CD14-positive monocyte (primary cell): ENCODE measurements around the gene DNAAF5. TPM values are rescaled to one million over a fixed set of nuclear protein-coding genes. Genes with fewer than 3 reads are reported as not detected.

Experiments
- DNase-seq, 3 donors: peaks; one replicate each; pipeline ENCODE4 v3.0.0-alpha.2; 2011 to 2022
- H2AFZ ChIP-seq: 2 replicates; pipeline ENCODE4 v1.6.0; 2012; ENCODE audit warnings: mild to moderate bottlenecking, low read depth, low read length, inconsistent platforms; ENCODE audit not compliant: insufficient read depth, poor library complexity, severe bottlenecking
- H3K27ac ChIP-seq, 2 donors: 1 replicate in 1 of 2; 2 replicates in 1 of 2; pipeline ENCODE4 v1.5.1; 2012 to 2013; ENCODE audit warnings: low read length in 2 of 2, control low read depth in 1 of 2, inconsistent platforms in 1 of 2, low read depth in 1 of 2, mild to moderate bottlenecking in 1 of 2
- H3K27me3 ChIP-seq, 2 donors: one replicate each; pipeline versions ENCODE4 v1.6.0 to v1.6.1; 2011 to 2013; ENCODE audit warnings: low read length in 2 of 2; ENCODE audit not compliant: control insufficient read depth in 2 of 2, insufficient read depth in 2 of 2
- H3K36me3 ChIP-seq, 2 donors: replicated peaks in 1 of 2; 1 replicate in 1 of 2; 2 replicates in 1 of 2; pipeline versions ENCODE4 v1.5.1 to v1.6.1; 2012 to 2013; ENCODE audit warnings: low read length in 2 of 2, control low read depth in 1 of 2, inconsistent platforms in 1 of 2, mild to moderate bottlenecking in 1 of 2; ENCODE audit not compliant: insufficient read depth in 2 of 2, control insufficient read depth in 1 of 2
- H3K4me1 ChIP-seq, 2 donors: 1 replicate in 1 of 2; 2 replicates in 1 of 2; pipeline versions ENCODE4 v1.5.1 to v1.6.1; 2012 to 2013; ENCODE audit warnings: low read length in 2 of 2, control low read depth in 1 of 2, inconsistent platforms in 1 of 2, mild to moderate bottlenecking in 1 of 2, moderate library complexity in 1 of 2; ENCODE audit not compliant: insufficient read depth in 2 of 2, control insufficient read depth in 1 of 2
- H3K4me2 ChIP-seq: replicated peaks from 2 replicates; pipeline ENCODE3; 2012; ENCODE audit warnings: low read length, moderate library complexity, mild to moderate bottlenecking; ENCODE audit not compliant: poor library complexity, severe bottlenecking; ENCODE audit errors: extremely low read depth
- H3K4me3 ChIP-seq, 3 experiments: fragments of 200-600 bp in 1 of 3; sonication (generic) in 1 of 3; replicated peaks in 1 of 3; 1 replicate in 2 of 3; 2 replicates in 1 of 3; pipeline ENCODE4 v1.5.1; 2011 to 2013; ENCODE audit warnings: low read length in 3 of 3, mild to moderate bottlenecking in 3 of 3, control low read depth in 2 of 3, low read depth in 2 of 3, inconsistent platforms in 1 of 3, moderate library complexity in 1 of 3
- H3K79me2 ChIP-seq: 2 replicates; pipeline ENCODE4 v1.6.0; 2012; ENCODE audit warnings: mild to moderate bottlenecking, control low read depth, inconsistent platforms, low read length, moderate library complexity; ENCODE audit not compliant: insufficient read depth
- H3K9ac ChIP-seq: 2 replicates; pipeline ENCODE4 v1.6.0; 2017; ENCODE audit warnings: low read length, mild to moderate bottlenecking; ENCODE audit not compliant: insufficient read depth, poor library complexity, severe bottlenecking
- H3K9me3 ChIP-seq, 2 donors: replicated peaks in 1 of 2; 1 replicate in 1 of 2; 2 replicates in 1 of 2; pipeline versions ENCODE4 v1.5.1 to v1.6.1; 2012 to 2013; ENCODE audit warnings: low read length in 2 of 2, control low read depth in 1 of 2; ENCODE audit not compliant: control insufficient read depth in 1 of 2, insufficient read depth in 1 of 2
- H4K20me1 ChIP-seq: 2 replicates; pipeline ENCODE4 v1.6.0; 2012; ENCODE audit warnings: mild to moderate bottlenecking, low read length, control low read depth, moderate library complexity; ENCODE audit not compliant: insufficient read depth
- H3K27ac Mint-ChIP-seq, 7 donors: one replicate each; pipeline ENCODE4 v1.8.0; 2020; ENCODE audit warnings: mild to moderate bottlenecking in 7 of 7, mixed read lengths in 7 of 7, moderate library complexity in 6 of 7, inconsistent platforms in 2 of 7
- H3K27me3 Mint-ChIP-seq, 3 donors: one replicate each; pipeline ENCODE4 v1.8.0; 2021 to 2022; ENCODE audit warnings: low read depth in 3 of 3, mild to moderate bottlenecking in 3 of 3, mixed read lengths in 3 of 3, moderate library complexity in 3 of 3, inconsistent platforms in 1 of 3
- H3K36me3 Mint-ChIP-seq, 2 donors: one replicate each; pipeline ENCODE4 v1.8.0; 2020; ENCODE audit warnings: mixed read lengths in 2 of 2, inconsistent platforms in 1 of 2, mild to moderate bottlenecking in 1 of 2
- H3K4me1 Mint-ChIP-seq: one replicate; pipeline ENCODE4 v1.8.0; 2020; ENCODE audit warnings: mild to moderate bottlenecking, mixed read lengths
- H3K4me3 Mint-ChIP-seq, 2 donors: one replicate each; pipeline ENCODE4 v1.8.0; 2020; ENCODE audit warnings: mild to moderate bottlenecking in 2 of 2, mixed read lengths in 2 of 2, moderate library complexity in 1 of 2
- H3K9me3 Mint-ChIP-seq, 7 donors: one replicate each; pipeline ENCODE4 v1.8.0; 2020 to 2022; ENCODE audit warnings: mixed read lengths in 7 of 7, mild to moderate bottlenecking in 6 of 7, moderate library complexity in 6 of 7, inconsistent platforms in 2 of 7
- CTCF ChIP-seq: fragments of 200-600 bp; IDR thresholded peaks from one replicate; pipeline ENCODE4 v1.8.0; 2022; ENCODE audit warnings: antibody characterized with exemption, mild to moderate bottlenecking
- WGBS: methylation state at CpG from one replicate; pipeline ENCODE4 v1.1.5; 2013; ENCODE audit warnings: missing lambda C conversion rate; ENCODE audit not compliant: insufficient coverage; 5-methylcytosine and 5-hydroxymethylcytosine counted together
- intact Hi-C, 2 donors: fragments of 100-400 bp; cut with micrococcal nuclease; formaldehyde crosslinking; loops; one replicate each; pipeline versions ENCODE4 v1.15.0 to v1.15.1; 2023
- polyA plus RNA-seq, 3 donors: library from polyadenylated mRNA; depleted of rRNA in 1 of 3; unstranded in 2 of 3; stranded (reverse) in 1 of 3; fragments of 300-500 nt in 2 of 3; fragments of >200 nt in 1 of 3; fragmentation: Illumina TruSeq in 2 of 3; gene quantifications; 1 replicate in 2 of 3; 2 replicates in 1 of 3; pipeline ENCODE4 v1.2.3, GENCODE V29; 2012 to 2021

Gene DNAAF5
- polyA plus RNA-seq, 3 donors, result 1.2 to 9.6 (median 2.0) TPM

DNA sequence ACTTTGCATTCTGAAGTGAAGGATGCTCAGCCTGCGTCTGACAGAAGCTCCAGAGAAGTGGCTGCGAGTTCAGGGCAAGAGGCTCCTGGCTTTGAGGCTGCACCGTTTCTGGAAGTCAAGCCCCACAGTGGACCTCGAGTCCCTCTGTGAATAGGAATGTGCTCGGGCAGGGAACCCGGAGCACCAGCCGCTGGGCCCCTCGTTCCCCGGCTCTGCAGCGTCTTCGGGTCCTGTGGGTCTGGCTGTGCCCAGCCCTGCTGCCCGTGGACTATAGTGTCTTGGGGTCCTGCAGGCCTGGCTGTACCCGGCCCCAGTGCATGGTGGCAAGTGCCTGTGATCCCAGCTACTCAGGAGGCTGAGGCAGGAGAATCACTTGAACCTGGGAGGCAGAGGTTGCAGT lies 45.9 kb downstream of the DNAAF5 start:
- H4K20me1 ChIP-seq, result no peaks in the 10 kb centered on the region
- peaks cover 0 to 6% (median 0%) of the 10 kb centered on the region in 7 donors for H3K9me3 Mint-ChIP-seq
- H3K9me3 ChIP-seq, result no peaks in the 10 kb centered on the region
- no peak overlapping the region for H3K4me3 ChIP-seq
- no peak for DNase-seq
- no peak for TF ChIP-seq CTCF
- H3K27me3 ChIP-seq, result no peaks in the 10 kb centered on the region
- no peaks in the 10 kb centered on the region for H3K4me1 ChIP-seq
- H3K27ac Mint-ChIP-seq, result peak overlapping the region in 1 of 7 donors; percentile 20
- H3K36me3 Mint-ChIP-seq, result peaks cover 20 to 51% of the 10 kb centered on the region in 2 donors
- intact Hi-C loops, result loop anchor here in 1 of 2 donors (5.0 kb wide), 1 partner anchor 445 kb away; no protein-coding TSS in a partner anchor
- peaks cover 15 to 35% of the 10 kb centered on the region in 2 donors for H3K36me3 ChIP-seq
- H3K27me3 Mint-ChIP-seq, result peaks cover 0 to 2% (median 0%) of the 10 kb centered on the region in 3 donors
- no peak overlapping the region for H3K9ac ChIP-seq
- H3K79me2 ChIP-seq, result no peaks in the 10 kb centered on the region
- H3K4me1 Mint-ChIP-seq, result no peaks in the 10 kb centered on the region
- no peak overlapping the region for H2AFZ ChIP-seq
- 97% methylated on average over 13 of the region's 13 CpGs for WGBS
- H3K27ac ChIP-seq, result no peak overlapping the region
- no peak overlapping the region for H3K4me2 ChIP-seq
- H3K4me3 Mint-ChIP-seq, result no peak overlapping the region

GRCh38 chr7:772861-773621 lies 46.5 kb downstream of the DNAAF5 start:
- no peaks in the 10 kb centered on the region for H3K9me3 ChIP-seq
- H3K36me3 Mint-ChIP-seq, result peaks cover 22 to 50% of the 10 kb centered on the region in 2 donors
- H2AFZ ChIP-seq, result no peak overlapping the region
- H3K4me3 Mint-ChIP-seq, result no peak overlapping the region
- H3K79me2 ChIP-seq, result no peaks in the 10 kb centered on the region
- peaks cover 0 to 2% (median 0%) of the 10 kb centered on the region in 3 donors for H3K27me3 Mint-ChIP-seq
- no peak overlapping the region for H3K4me2 ChIP-seq
- no peaks in the 10 kb centered on the region for H3K4me1 ChIP-seq
- H3K9ac ChIP-seq, result no peak overlapping the region
- no peaks in the 10 kb centered on the region for H3K4me1 Mint-ChIP-seq
- WGBS, result 96% methylated on average over 28 of the region's 32 CpGs
- no peak overlapping the region for H3K27ac Mint-ChIP-seq
- DNase-seq, result no peak
- H4K20me1 ChIP-seq, result no peaks in the 10 kb centered on the region
- peaks cover 0 to 3% (median 0%) of the 10 kb centered on the region in 7 donors for H3K9me3 Mint-ChIP-seq
- peaks cover 15 to 42% of the 10 kb centered on the region in 2 donors for H3K36me3 ChIP-seq
- intact Hi-C loops, result loop anchor here in 1 of 2 donors (5.0 kb wide), 1 partner anchor 446 kb away; no protein-coding TSS in a partner anchor
- H3K27ac ChIP-seq, result no peak overlapping the region
- H3K27me3 ChIP-seq, result no peaks in the 10 kb centered on the region
- H3K4me3 ChIP-seq, result no peak overlapping the region
- no peak for TF ChIP-seq CTCF
